HG02970 (cell line): ENCODE measurements around the gene ZNF98.

Experiments used
- ATAC-seq: cut with Tn5 transposase; IDR thresholded peaks from one replicate; pipeline ENCODE4 v1.9.1; 2021; ENCODE audit warnings: mild to moderate bottlenecking, moderate library complexity, moderate number of reproducible peaks; ENCODE audit not compliant: unreplicated experiment, low FRiP score

ZNF98 gene

DNA sequence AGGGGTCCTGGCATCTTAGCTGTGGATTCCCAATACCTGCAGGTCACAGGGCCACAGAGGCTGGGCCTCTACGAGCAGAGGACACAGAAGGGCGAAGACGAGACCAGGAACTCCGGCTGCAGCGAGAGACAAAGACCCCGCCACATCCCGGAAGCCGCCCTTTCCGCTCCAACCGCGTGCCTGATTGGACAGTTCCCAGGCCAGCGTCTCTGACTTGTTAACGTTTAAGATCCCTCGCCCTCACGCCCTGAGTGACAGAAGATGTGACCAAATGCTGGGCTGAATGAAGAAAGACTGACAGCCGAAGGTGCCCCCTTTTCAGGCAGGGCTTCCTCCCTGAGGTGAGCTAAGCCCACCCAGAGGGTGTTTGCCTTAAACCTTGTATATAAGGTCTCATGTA is at the start of gene ZNF98:
Gene ZNF98, minus strand, starts transcription at position 136 of the 400 bp plus-strand sequence. Its CDS starts 122 bp downstream, at position 14.
- ATAC-seq, result no peak

DNA sequence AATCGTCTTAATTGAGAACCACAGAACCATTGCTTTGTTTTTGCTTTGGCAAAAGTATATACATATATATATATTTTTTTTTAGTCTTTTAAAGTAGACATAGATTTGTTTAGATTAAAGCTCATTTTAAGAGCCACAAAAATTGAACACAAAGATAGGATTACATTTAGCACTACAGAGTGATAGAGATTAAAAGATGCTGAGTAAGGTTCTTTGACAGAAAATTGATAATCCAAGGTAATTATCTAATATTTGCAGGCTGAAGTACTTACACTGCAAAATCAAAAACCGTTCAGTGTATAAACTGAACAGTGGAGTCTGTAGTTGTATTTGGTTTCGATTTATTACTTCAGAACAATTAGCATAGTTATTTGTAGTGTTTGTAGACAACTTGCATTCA is 24.5 kb upstream of the ZNF98 start:
- no peak for ATAC-seq

GRCh38 chr19:22438011-22438410 is 15.9 kb upstream of the ZNF98 start:
- ATAC-seq, result no peak

GRCh38 chr19:22427960-22428913 is 6.1 kb upstream of the ZNF98 start:
- ATAC-seq, result no peak

GRCh38 chr19:22427547-22427946 is 5.4 kb upstream of the ZNF98 start:
- no peak for ATAC-seq

- ATAC-seq, result no peak
These were observed 4.8 kb upstream of the ZNF98 start for GRCh38 chr19:22426901-22427300.

- ATAC-seq, result no peak
These were observed 349 bp downstream of the ZNF98 start for GRCh38 chr19:22421797-22422196.

DNA sequence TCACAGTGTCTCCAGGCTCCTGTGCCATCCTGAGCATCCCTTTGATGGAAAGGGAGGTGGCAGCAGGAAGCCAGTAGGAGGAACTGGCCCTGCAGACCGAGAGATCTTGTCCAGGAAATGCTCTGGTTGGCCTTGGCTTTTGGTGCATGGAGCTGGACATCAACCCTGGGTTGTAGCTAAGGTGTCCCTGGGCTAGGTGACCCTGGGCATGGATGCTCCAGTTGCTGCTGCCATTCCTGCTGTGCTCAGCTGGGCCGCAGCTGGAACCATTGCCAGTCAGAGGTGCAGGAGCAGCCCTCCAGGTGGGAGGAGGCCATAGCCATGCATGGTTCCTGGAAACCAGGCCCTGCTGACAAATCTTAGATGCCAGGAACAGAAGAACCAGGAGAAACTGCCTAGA is 67.5 kb downstream of the ZNF98 start:
- ATAC-seq, result no peak
